Measurements from ENCODE around the gene ANKRD28.
A peak's percentile ranks its signal among the peaks of the same experiment; 100 is the strongest.
"Not testable (repeated sequence)": the region's sequence is repeated elsewhere in the genome, so short reads cannot be mapped to it uniquely, and the experiment has no call there.

ANKRD28 gene

DNA sequence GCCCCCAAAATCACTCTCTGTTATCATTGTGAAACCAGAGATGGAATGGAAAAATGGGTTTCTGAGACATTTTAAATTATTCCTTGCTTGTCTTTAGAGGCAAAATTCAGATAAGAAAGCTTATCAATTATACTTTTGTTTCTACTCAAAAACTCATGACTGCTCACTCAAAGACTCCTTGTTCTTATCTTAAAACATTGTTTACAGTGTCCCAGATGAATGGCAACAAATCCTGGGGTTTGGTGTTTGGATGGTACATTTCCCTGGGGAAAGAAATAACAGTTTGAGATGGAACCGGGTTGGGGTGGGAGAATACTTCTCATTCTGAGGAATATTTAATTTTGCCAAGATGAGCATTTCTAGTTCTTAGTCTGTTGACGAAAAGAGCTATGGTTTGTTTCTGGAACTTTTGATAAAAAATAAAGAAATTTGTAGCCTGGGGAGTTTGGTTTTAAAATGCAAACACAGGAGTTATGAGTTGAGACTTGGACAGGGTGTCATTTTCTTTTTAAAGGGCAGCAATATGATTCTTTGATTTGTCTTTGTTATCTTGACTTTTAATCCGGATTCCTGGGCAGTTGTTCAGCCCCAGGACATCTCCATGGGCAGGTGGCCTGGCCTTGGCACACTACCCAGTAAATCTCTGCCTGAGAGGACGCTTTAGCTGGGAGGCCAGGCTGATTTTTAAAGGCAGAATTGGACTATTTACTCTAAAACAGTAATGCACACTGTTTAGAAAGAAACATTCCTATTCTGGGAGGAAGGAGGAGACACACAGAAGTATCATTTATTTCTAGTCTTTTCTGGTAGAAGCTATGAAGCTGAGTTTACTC lies 163.8 kb downstream of the ANKRD28 start:
- peak; percentile 35 for DNase-seq

- no peak for DNase-seq
These were observed 164.6 kb downstream of the ANKRD28 start for GRCh38 chr3:15633159-15633558.

DNA sequence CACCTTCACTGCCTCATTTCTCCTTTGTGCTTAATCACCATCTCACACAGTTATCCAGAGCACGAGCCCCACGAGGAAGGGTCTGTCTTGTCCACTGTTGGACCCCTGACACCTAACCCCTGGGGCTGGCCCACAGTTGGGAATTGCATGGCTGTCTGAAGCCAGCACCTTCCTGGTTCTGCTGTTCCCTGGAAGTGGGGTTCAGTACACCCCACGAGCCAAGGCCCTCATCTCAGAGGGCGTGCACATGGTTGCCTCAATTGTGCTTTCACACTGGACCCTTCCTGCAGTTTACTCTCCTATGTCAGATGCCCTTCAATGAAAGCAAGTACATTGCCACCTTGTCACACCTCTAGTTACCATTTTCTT lies 165.6 kb downstream of the ANKRD28 start:
- no peak for DNase-seq

- DNase-seq: no peak
These were observed 166.2 kb downstream of the ANKRD28 start for GRCh38 chr3:15631426-15632211.

GRCh38 chr3:15630646-15631350 lies 167.0 kb downstream of the ANKRD28 start:
- peak; percentile 67 for DNase-seq

DNA sequence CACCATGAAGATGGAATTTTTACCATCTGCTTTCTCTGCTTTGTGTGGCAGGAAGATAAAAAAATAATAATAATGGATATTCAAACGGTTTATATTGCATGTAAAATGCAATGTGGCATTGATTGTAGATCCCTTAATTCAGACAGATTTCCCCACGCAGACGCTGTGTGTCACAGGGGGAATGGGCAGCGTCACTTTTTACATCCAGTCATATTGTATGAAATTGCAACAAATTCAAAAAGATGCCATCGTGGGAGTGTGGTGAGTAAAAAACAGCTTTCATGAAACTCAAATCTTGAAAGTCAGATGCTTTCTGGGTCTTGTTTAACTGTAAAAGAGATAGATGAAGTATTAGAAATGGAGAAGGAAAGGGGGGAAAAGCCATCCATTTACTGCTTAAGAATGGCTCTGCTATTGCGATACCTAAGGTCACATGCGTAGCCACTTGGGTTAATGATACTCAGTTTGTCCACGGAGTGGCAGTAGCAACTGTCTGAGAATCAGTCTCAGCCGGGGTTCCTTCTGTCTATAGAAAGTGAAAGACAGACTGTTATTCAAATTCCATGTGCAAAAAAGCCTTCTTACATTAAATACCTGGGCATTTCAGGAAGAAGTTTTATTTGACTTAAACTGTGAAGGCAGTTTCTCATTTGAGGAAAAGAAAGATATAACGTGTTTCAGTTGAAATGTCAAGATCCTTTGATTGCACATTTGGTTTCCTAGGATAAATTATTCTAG lies 167.8 kb downstream of the ANKRD28 start:
- DNase-seq: peak; percentile 85

GRCh38 chr3:15628967-15629366 lies 168.8 kb downstream of the ANKRD28 start:
- no peak for DNase-seq

- no peak for DNase-seq
These were observed 174.0 kb downstream of the ANKRD28 start for GRCh38 chr3:15623535-15624440.

DNA sequence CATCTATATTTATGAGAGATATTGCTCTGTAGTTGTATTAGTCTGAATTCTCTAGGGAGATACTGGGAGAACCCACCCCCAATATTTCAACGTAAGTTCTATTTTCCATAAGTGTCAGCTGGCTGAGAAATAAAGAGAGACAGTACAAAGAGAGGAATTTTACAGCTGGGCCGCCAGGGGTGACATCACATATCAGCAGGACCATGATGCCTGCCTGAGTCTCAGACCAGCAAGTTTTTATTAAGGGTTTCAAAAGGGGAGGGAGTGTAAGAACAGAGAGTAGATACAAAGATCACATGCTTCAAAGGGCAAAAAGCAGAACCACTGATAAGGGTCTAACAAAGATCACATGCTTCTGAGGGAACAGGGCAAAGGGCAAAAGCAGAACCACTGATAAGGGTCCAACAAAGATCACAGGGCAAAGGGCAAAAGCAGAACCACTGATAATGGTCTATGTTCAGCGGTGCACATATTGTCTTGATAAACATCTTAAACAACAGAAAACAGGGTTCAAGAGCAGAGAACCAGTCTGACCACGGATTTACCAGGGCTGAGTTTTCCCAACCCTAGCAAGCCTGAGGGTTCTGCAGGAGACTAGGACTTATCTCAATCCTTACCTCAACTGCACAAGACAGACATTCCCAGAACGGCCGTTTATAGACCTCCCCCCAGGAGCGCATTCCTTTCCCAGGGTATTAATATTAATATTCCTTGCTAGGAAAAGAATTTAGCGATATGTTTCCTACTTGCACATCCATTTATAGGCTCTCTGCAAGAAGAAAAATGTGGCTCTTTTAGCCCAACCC lies 177.9 kb downstream of the ANKRD28 start:
- not testable (repeated sequence) for DNase-seq
